HG03064 (cell line): Measurements from ENCODE around the gene KCNAB2.

Experiments used
- ATAC-seq: cut with Tn5 transposase; IDR thresholded peaks from one replicate; pipeline ENCODE4 v1.9.1; 2021; ENCODE audit warnings: low read depth; ENCODE audit not compliant: unreplicated experiment

The KCNAB2 gene

GRCh38 chr1:6077506-6077905 is 31.8 kb downstream of the KCNAB2 start:
- no peak for ATAC-seq

- no peak for ATAC-seq
Observed at GRCh38 chr1:6077919-6078318, 32.2 kb downstream of the KCNAB2 start.

- no peak for ATAC-seq
Observed at GRCh38 chr1:6080469-6080868, 34.8 kb downstream of the KCNAB2 start.

- no peak for ATAC-seq
Observed at GRCh38 chr1:6081901-6082300, 36.2 kb downstream of the KCNAB2 start.

GRCh38 chr1:6082430-6082971 is 36.8 kb downstream of the KCNAB2 start:
- ATAC-seq, result no peak

GRCh38 chr1:6083385-6083784 is 37.7 kb downstream of the KCNAB2 start:
- no peak for ATAC-seq

GRCh38 chr1:6083801-6084446 is 38.2 kb downstream of the KCNAB2 start:
- no peak for ATAC-seq

GRCh38 chr1:6084781-6085495 is 39.2 kb downstream of the KCNAB2 start:
- no peak for ATAC-seq

GRCh38 chr1:6085666-6086065 is 40.0 kb downstream of the KCNAB2 start:
- no peak for ATAC-seq

- no peak for ATAC-seq
Observed at GRCh38 chr1:6086358-6086757, 40.7 kb downstream of the KCNAB2 start.

- ATAC-seq, result no peak
Observed at GRCh38 chr1:6086762-6087376, 41.2 kb downstream of the KCNAB2 start.

GRCh38 chr1:6087377-6087772 is 41.7 kb downstream of the KCNAB2 start:
- no peak for ATAC-seq

GRCh38 chr1:6087958-6088357 is 42.3 kb downstream of the KCNAB2 start:
- ATAC-seq, result no peak

- no peak for ATAC-seq
Observed at GRCh38 chr1:6088956-6089355, 43.3 kb downstream of the KCNAB2 start.

GRCh38 chr1:6090288-6090687 is 44.6 kb downstream of the KCNAB2 start:
- no peak for ATAC-seq

GRCh38 chr1:6090996-6091822 is 45.5 kb downstream of the KCNAB2 start:
- ATAC-seq, result no peak

GRCh38 chr1:6091823-6092109 is 46.1 kb downstream of the KCNAB2 start:
- no peak for ATAC-seq

GRCh38 chr1:6092211-6092610 is 46.5 kb downstream of the KCNAB2 start:
- ATAC-seq, result no peak

GRCh38 chr1:6093071-6093470 is 47.4 kb downstream of the KCNAB2 start:
- no peak for ATAC-seq

GRCh38 chr1:6093611-6094010 is 47.9 kb downstream of the KCNAB2 start:
- ATAC-seq, result no peak

- ATAC-seq, result no peak
Observed at GRCh38 chr1:6094246-6094645, 48.6 kb downstream of the KCNAB2 start.
